HG03039 (cell line): ENCODE measurements around the gene SCUBE2.

ENCODE experiments used
- ATAC-seq: cut with Tn5 transposase; IDR thresholded peaks from one replicate; pipeline ENCODE4 v1.9.1; 2021; ENCODE audit warnings: mild to moderate bottlenecking, moderate library complexity; ENCODE audit not compliant: unreplicated experiment

SCUBE2 gene

GRCh38 chr11:9091044-9091922 lies at the start of gene SCUBE2:
Gene SCUBE2, minus strand, starts transcription at chr11:9091599. Its CDS starts 71 bp downstream, at chr11:9091528.
- no peak for ATAC-seq

- ATAC-seq, result no peak
These were observed 49.8 kb upstream of the SCUBE2 start for GRCh38 chr11:9141186-9141585.

GRCh38 chr11:9139628-9140357 lies 48.4 kb upstream of the SCUBE2 start:
- ATAC-seq, result no peak

- ATAC-seq, result no peak
These were observed 47.5 kb upstream of the SCUBE2 start for GRCh38 chr11:9138612-9139579.

GRCh38 chr11:9138133-9138453 lies 46.7 kb upstream of the SCUBE2 start:
- ATAC-seq, result no peak

GRCh38 chr11:9137293-9138132 lies 46.1 kb upstream of the SCUBE2 start:
- ATAC-seq, result peak; percentile 80

GRCh38 chr11:9136741-9137140 lies 45.3 kb upstream of the SCUBE2 start:
- ATAC-seq, result no peak

GRCh38 chr11:9133956-9134355 lies 42.6 kb upstream of the SCUBE2 start:
- ATAC-seq, result no peak

- no peak for ATAC-seq
These were observed 40.9 kb upstream of the SCUBE2 start for GRCh38 chr11:9132203-9132878.

- no peak for ATAC-seq
These were observed 38.9 kb upstream of the SCUBE2 start for GRCh38 chr11:9130297-9130696.

- ATAC-seq, result no peak
These were observed 35.2 kb upstream of the SCUBE2 start for GRCh38 chr11:9126636-9127035.

- no peak for ATAC-seq
These were observed 33.9 kb upstream of the SCUBE2 start for GRCh38 chr11:9125185-9125886.

GRCh38 chr11:9123595-9124304 lies 32.4 kb upstream of the SCUBE2 start:
- no peak for ATAC-seq

GRCh38 chr11:9121469-9121796 lies 30.0 kb upstream of the SCUBE2 start:
- ATAC-seq, result no peak

- no peak for ATAC-seq
These were observed 29.5 kb upstream of the SCUBE2 start for GRCh38 chr11:9120664-9121468.

GRCh38 chr11:9118277-9118676 lies 26.9 kb upstream of the SCUBE2 start:
- ATAC-seq, result no peak

GRCh38 chr11:9112075-9112474 lies 20.7 kb upstream of the SCUBE2 start:
- ATAC-seq, result no peak
